ENCODE data around the gene MPEG1.

MPEG1 gene

GRCh38 chr11:59186130-59186594 is 26.6 kb downstream of the MPEG1 start:
- peak; percentile 14 for DNase-seq

- no peak for DNase-seq
These were observed 27.3 kb downstream of the MPEG1 start for GRCh38 chr11:59185386-59185945.

- no peak for DNase-seq
These were observed 27.9 kb downstream of the MPEG1 start for GRCh38 chr11:59184691-59185339.

- DNase-seq = no peak
These were observed 29.0 kb downstream of the MPEG1 start for GRCh38 chr11:59183771-59184170.

GRCh38 chr11:59182457-59183151 is 30.1 kb downstream of the MPEG1 start:
- DNase-seq = no peak

GRCh38 chr11:59181746-59182456 is 30.8 kb downstream of the MPEG1 start:
- no peak for DNase-seq

GRCh38 chr11:59180907-59181306 is 31.8 kb downstream of the MPEG1 start:
- DNase-seq = no peak

GRCh38 chr11:59180168-59180776 is 32.5 kb downstream of the MPEG1 start:
- no peak for DNase-seq

- DNase-seq = no peak
These were observed 33.6 kb downstream of the MPEG1 start for GRCh38 chr11:59179121-59179520.

GRCh38 chr11:59178402-59178801 is 34.3 kb downstream of the MPEG1 start:
- no peak for DNase-seq

- no peak for DNase-seq
These were observed 36.4 kb downstream of the MPEG1 start for GRCh38 chr11:59176330-59176729.

- DNase-seq = no peak
These were observed 37.6 kb downstream of the MPEG1 start for GRCh38 chr11:59175091-59175501.

- no peak for DNase-seq
These were observed 38.1 kb downstream of the MPEG1 start for GRCh38 chr11:59174664-59175033.

GRCh38 chr11:59173964-59174663 is 38.6 kb downstream of the MPEG1 start:
- DNase-seq = no peak

- DNase-seq = no peak
These were observed 39.4 kb downstream of the MPEG1 start for GRCh38 chr11:59173080-59173963.

- DNase-seq = no peak
These were observed 40.2 kb downstream of the MPEG1 start for GRCh38 chr11:59172345-59173079.

GRCh38 chr11:59171508-59172322 is 41.0 kb downstream of the MPEG1 start, which contains the start of gene DTX4:
DTX4 (plus strand) TSS chr11:59172132; CDS start chr11:59172596, 464 bp downstream.
- DNase-seq = peak; percentile 75

- DNase-seq = no peak
These were observed 48.7 kb downstream of the MPEG1 start for GRCh38 chr11:59164028-59164427.
